HL-60 (cell line): ENCODE measurements around the gene ZNF821.

Experiments
- CTCF ChIP-seq: IDR thresholded peaks from one replicate; pipeline ENCODE4 v1.5.1; 2011; ENCODE audit warnings: low read length, control low read depth, inconsistent platforms; ENCODE audit not compliant: insufficient read depth
- POLR2AphosphoS5 ChIP-seq: IDR thresholded peaks from 2 replicates; pipeline ENCODE4 v1.6.1; 2012; ENCODE audit warnings: low read depth
- REST ChIP-seq: IDR thresholded peaks from 2 replicates; pipeline ENCODE4 v1.6.1; 2012; ENCODE audit warnings: low read depth; ENCODE audit not compliant: insufficient replicate concordance

GRCh38 chr16:71927383-71927782, 43.4 kb upstream of the ZNF821 start:
- TF ChIP-seq CTCF (no peak), POLR2AphosphoS5 (no peak), REST (no peak)
